Measurements from ENCODE around the gene PAPSS1.
"Not testable (repeated sequence)": the region's sequence is repeated elsewhere in the genome, so short reads cannot be mapped to it uniquely, and the experiment has no call there.

PAPSS1 gene

GRCh38 chr4:107719922-107720722 is at the start of gene PAPSS1:
Gene PAPSS1 (minus strand): TSS chr4:107720234. CDS start chr4:107720179, 55 bp downstream.
- DNase-seq (ENCODE audit: low read depth in 2 of 2, low spot score in 1 of 2), result peak; percentile 83 to 89

- DNase-seq (ENCODE audit: low read depth in 2 of 2, low spot score in 1 of 2), result no peak
Observed at GRCh38 chr4:107760281-107760947, 40.4 kb upstream of the PAPSS1 start.

GRCh38 chr4:107757864-107758476 is 37.9 kb upstream of the PAPSS1 start:
- no peak for DNase-seq (ENCODE audit: low read depth in 2 of 2, low spot score in 1 of 2)

GRCh38 chr4:107757283-107757682 is 37.2 kb upstream of the PAPSS1 start:
- DNase-seq (ENCODE audit: low read depth in 2 of 2, low spot score in 1 of 2), result no peak

GRCh38 chr4:107755841-107756356 is 35.9 kb upstream of the PAPSS1 start:
- DNase-seq (ENCODE audit: low read depth in 2 of 2, low spot score in 1 of 2), result no peak

- DNase-seq (ENCODE audit: low read depth in 2 of 2, low spot score in 1 of 2), result no peak
Observed at GRCh38 chr4:107751670-107752069, 31.6 kb upstream of the PAPSS1 start.

GRCh38 chr4:107747748-107748486 is 27.9 kb upstream of the PAPSS1 start:
- no peak for DNase-seq (ENCODE audit: low read depth in 2 of 2, low spot score in 1 of 2)

GRCh38 chr4:107746161-107746560 is 26.1 kb upstream of the PAPSS1 start:
- DNase-seq (ENCODE audit: low read depth in 2 of 2, low spot score in 1 of 2), result no peak

GRCh38 chr4:107744532-107744931 is 24.5 kb upstream of the PAPSS1 start:
- no peak for DNase-seq (ENCODE audit: low read depth in 2 of 2, low spot score in 1 of 2)

GRCh38 chr4:107743532-107743931 is 23.5 kb upstream of the PAPSS1 start:
- no peak for DNase-seq (ENCODE audit: low read depth in 2 of 2, low spot score in 1 of 2)

- no peak for DNase-seq (ENCODE audit: low read depth in 2 of 2, low spot score in 1 of 2)
Observed at GRCh38 chr4:107742791-107743190, 22.8 kb upstream of the PAPSS1 start.

GRCh38 chr4:107742196-107742595 is 22.2 kb upstream of the PAPSS1 start:
- no peak for DNase-seq (ENCODE audit: low read depth in 2 of 2, low spot score in 1 of 2)

- DNase-seq (ENCODE audit: low read depth in 2 of 2, low spot score in 1 of 2), result no peak
Observed at GRCh38 chr4:107740950-107741701, 21.1 kb upstream of the PAPSS1 start.

GRCh38 chr4:107740381-107740780 is 20.3 kb upstream of the PAPSS1 start:
- DNase-seq (ENCODE audit: low read depth in 2 of 2, low spot score in 1 of 2), result no peak

GRCh38 chr4:107737450-107737849 is 17.4 kb upstream of the PAPSS1 start:
- DNase-seq (ENCODE audit: low read depth in 2 of 2, low spot score in 1 of 2), result no peak

GRCh38 chr4:107736924-107737448 is 17.0 kb upstream of the PAPSS1 start:
- no peak for DNase-seq (ENCODE audit: low read depth in 2 of 2, low spot score in 1 of 2)

GRCh38 chr4:107736037-107736436 is 16.0 kb upstream of the PAPSS1 start:
- DNase-seq (ENCODE audit: low read depth in 2 of 2, low spot score in 1 of 2), result no peak

- no peak for DNase-seq (ENCODE audit: low read depth in 2 of 2, low spot score in 1 of 2)
Observed at GRCh38 chr4:107734120-107734519, 14.1 kb upstream of the PAPSS1 start.

- no peak for DNase-seq (ENCODE audit: low read depth in 2 of 2, low spot score in 1 of 2)
Observed at GRCh38 chr4:107733431-107733925, 13.4 kb upstream of the PAPSS1 start.

GRCh38 chr4:107729050-107729449 is 9.0 kb upstream of the PAPSS1 start:
- not testable (repeated sequence) for DNase-seq (ENCODE audit: low read depth in 2 of 2, low spot score in 1 of 2)

Measured in stimulated activated CD8-positive, alpha-beta memory T cell treated with anti-CD3 and anti-CD28 coated beads, Interleukin-4, amount 100 ng/mL, for 4 hours (primary cell).